Peyer's patch (tissue), 4 donors: ENCODE measurements around the gene PHACTR1. TPM values are rescaled to one million over a fixed set of nuclear protein-coding genes. Genes with fewer than 3 reads are reported as not detected.

Source experiments
- DNase-seq, 3 donors: peaks; one replicate each; pipeline ENCODE4 v3.0.0-alpha.2; 2017 to 2019
- H3K27ac ChIP-seq, 4 donors: fragments of 200-600 bp; sonication (generic); one replicate each; pipeline ENCODE4 v1.5.1; 2016 to 2019
- H3K27me3 ChIP-seq, 2 donors: fragments of 200-600 bp; sonication (generic); one replicate each; pipeline ENCODE4 v1.5.1; 2019
- H3K36me3 ChIP-seq, 3 donors: fragments of 200-600 bp; sonication (generic); one replicate each; pipeline ENCODE4 v1.5.1; 2016 to 2019
- H3K4me1 ChIP-seq, 4 donors: fragments of 200-600 bp; sonication (generic); one replicate each; pipeline ENCODE4 v1.5.1; 2016 to 2019
- H3K4me3 ChIP-seq, 4 donors: fragments of 200-600 bp; sonication (generic); 1 replicate in 3 of 4; 2 replicates in 1 of 4; pipeline ENCODE4 v1.5.1; 2016 to 2019; ENCODE audit warnings: mild to moderate bottlenecking in 1 of 4
- H3K9me3 ChIP-seq, 4 donors: fragments of 200-600 bp; sonication (generic); one replicate each; pipeline ENCODE4 v1.5.1; 2016 to 2019; ENCODE audit warnings: mild to moderate bottlenecking in 1 of 4
- POLR2A ChIP-seq, 2 donors: fragments of 450-650 bp; IDR thresholded peaks; one replicate each; pipeline ENCODE4 v1.5.1; 2017; ENCODE audit warnings: antibody characterized with exemption in 2 of 2, mild to moderate bottlenecking in 2 of 2, moderate library complexity in 2 of 2
- total RNA-seq, 4 donors: library from RNA; depleted of rRNA; stranded (reverse); fragments of >200 nt; gene quantifications; one replicate each; pipeline ENCODE4 v1.1.0, GENCODE V29; 2016
- TF ChIP-seq, protein P1 (sequence below), 6 experiments: fragments of 450-650 bp in 4 of 6; fragments of 200-600 bp in 2 of 6; sonication (generic) in 1 of 6; IDR thresholded peaks; one replicate each; pipeline ENCODE4 v1.5.1; 2017 to 2019; ENCODE audit warnings: antibody characterized with exemption in 6 of 6, mild to moderate bottlenecking in 3 of 6, moderate library complexity in 1 of 6

The PHACTR1 gene
- total RNA-seq, 4 donors from 2014 or later: 0.35 to 19.0 (median 1.7) TPM

- Histone ChIP-seq H3K9me3 (no peaks in the 10 kb centered on the region), H3K27me3 (no peaks in the 10 kb centered on the region), H3K4me3 (peak overlapping the region in 1 of 4 donors; percentile 10), H3K4me1 (peaks cover 0 to 24% (median 6%) of the 10 kb centered on the region in 4 donors), H3K27ac (peak overlapping the region in 3 of 4 donors; percentile 49 to 73 (median 70)), H3K36me3 (peaks cover 0 to 31% (median 0%) of the 10 kb centered on the region in 3 donors)
- peak; percentile 73 to 89 (median 74) for DNase-seq
- TF ChIP-seq, protein P1, sequence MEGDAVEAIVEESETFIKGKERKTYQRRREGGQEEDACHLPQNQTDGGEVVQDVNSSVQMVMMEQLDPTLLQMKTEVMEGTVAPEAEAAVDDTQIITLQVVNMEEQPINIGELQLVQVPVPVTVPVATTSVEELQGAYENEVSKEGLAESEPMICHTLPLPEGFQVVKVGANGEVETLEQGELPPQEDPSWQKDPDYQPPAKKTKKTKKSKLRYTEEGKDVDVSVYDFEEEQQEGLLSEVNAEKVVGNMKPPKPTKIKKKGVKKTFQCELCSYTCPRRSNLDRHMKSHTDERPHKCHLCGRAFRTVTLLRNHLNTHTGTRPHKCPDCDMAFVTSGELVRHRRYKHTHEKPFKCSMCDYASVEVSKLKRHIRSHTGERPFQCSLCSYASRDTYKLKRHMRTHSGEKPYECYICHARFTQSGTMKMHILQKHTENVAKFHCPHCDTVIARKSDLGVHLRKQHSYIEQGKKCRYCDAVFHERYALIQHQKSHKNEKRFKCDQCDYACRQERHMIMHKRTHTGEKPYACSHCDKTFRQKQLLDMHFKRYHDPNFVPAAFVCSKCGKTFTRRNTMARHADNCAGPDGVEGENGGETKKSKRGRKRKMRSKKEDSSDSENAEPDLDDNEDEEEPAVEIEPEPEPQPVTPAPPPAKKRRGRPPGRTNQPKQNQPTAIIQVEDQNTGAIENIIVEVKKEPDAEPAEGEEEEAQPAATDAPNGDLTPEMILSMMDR (IDR thresholded peaks at IDR 0.05): no peak
- TF ChIP-seq POLR2A (IDR thresholded peaks at IDR 0.05): no peak
Observed at GRCh38 chr6:13303668-13304017, 587.1 kb downstream of the PHACTR1 start.

DNA sequence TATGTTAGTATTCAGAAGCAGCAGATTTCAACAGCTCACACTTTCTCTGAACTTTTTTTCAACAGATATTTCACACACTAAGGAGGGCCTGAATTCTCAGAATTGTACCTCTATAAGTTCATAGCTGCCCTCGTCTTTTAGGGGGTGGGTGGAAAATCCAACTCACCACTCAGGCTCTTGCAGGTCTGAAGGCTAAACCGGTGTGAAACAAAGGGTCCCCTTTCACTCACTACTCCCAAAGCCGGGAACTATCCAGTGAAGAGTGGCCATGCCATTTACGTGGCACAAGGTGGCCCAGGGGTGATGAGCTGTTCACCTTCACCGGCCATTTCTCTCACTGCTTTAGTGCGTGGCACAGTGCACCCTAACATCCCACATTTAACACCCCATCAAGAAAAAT lies 587.5 kb downstream of the PHACTR1 start:
- Histone ChIP-seq H3K4me3 (no peak overlapping the region), H3K4me1 (peaks cover 0 to 24% (median 6%) of the 10 kb centered on the region in 4 donors), H3K27ac (peak overlapping the region in 3 of 4 donors; percentile 14 to 73 (median 49)), H3K9me3 (no peaks in the 10 kb centered on the region), H3K27me3 (no peaks in the 10 kb centered on the region), H3K36me3 (peaks cover 0 to 30% (median 0%) of the 10 kb centered on the region in 3 donors)
- DNase-seq: no peak
- TF ChIP-seq, protein P1 (IDR thresholded peaks at IDR 0.05): no peak
- TF ChIP-seq POLR2A (IDR thresholded peaks at IDR 0.05): no peak

GRCh38 chr6:13304580-13305260 lies 588.2 kb downstream of the PHACTR1 start:
- Histone ChIP-seq H3K4me1 (peaks cover 0 to 24% (median 6%) of the 10 kb centered on the region in 4 donors), H3K9me3 (no peaks in the 10 kb centered on the region), H3K27me3 (no peaks in the 10 kb centered on the region), H3K4me3 (no peak overlapping the region), H3K36me3 (peaks cover 0 to 24% (median 0%) of the 10 kb centered on the region in 3 donors), H3K27ac (peak overlapping the region in 2 of 4 donors; percentile 14 to 49)
- TF ChIP-seq, protein P1 (IDR thresholded peaks at IDR 0.05): no peak
- TF ChIP-seq POLR2A (IDR thresholded peaks at IDR 0.05): no peak
- no peak for DNase-seq

DNA sequence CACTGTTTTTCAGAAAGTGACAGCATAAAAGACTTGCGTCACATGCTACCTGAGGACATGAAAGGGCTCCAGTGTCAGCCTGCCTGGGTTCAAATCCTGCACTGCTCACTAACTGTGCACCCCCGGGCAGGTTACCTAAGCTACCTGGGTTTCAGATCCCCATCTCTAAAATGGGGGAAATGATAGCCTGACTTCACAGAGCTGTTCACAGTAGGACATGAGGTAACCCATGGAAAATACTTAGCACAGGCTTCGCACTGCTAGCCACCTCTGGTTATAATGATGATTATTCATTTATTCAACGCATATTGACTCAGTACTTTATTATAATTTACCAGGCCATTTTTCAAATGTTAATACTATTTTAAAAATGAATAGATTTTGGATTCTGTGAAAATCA lies 588.7 kb downstream of the PHACTR1 start:
- no peaks in the 10 kb centered on the region for H3K9me3 ChIP-seq
- no peak overlapping the region for H3K4me3 ChIP-seq
- H3K27ac ChIP-seq: peak overlapping the region in 1 of 4 donors; percentile 49
- TF ChIP-seq, protein P1 (IDR thresholded peaks at IDR 0.05): no peak
- no peak for TF ChIP-seq POLR2A (IDR thresholded peaks at IDR 0.05)
- H3K27me3 ChIP-seq: no peaks in the 10 kb centered on the region
- peaks cover 0 to 19% (median 0%) of the 10 kb centered on the region in 3 donors for H3K36me3 ChIP-seq
- H3K4me1 ChIP-seq: peaks cover 0 to 24% (median 6%) of the 10 kb centered on the region in 4 donors
- DNase-seq: no peak

- no peak overlapping the region for H3K4me3 ChIP-seq
- TF ChIP-seq, protein P1 (IDR thresholded peaks at IDR 0.05): no peak
- TF ChIP-seq POLR2A (IDR thresholded peaks at IDR 0.05): no peak
- H3K36me3 ChIP-seq: peaks cover 0 to 15% (median 0%) of the 10 kb centered on the region in 3 donors
- H3K27ac ChIP-seq: no peak overlapping the region
- DNase-seq: no peak
- H3K27me3 ChIP-seq: no peaks in the 10 kb centered on the region
- peaks cover 0 to 24% (median 6%) of the 10 kb centered on the region in 4 donors for H3K4me1 ChIP-seq
- H3K9me3 ChIP-seq: no peaks in the 10 kb centered on the region
Observed at GRCh38 chr6:13305791-13306190, 589.2 kb downstream of the PHACTR1 start.
